Tracheal epithelial cell (primary cell): ENCODE data around the gene PKIB. TPM values are rescaled to one million over a fixed set of nuclear protein-coding genes. Genes with fewer than 3 reads are reported as not detected.

ENCODE experiments used
- total RNA-seq: library from RNA; depleted of rRNA; stranded (reverse); fragments of >200 nt; gene quantifications from 2 replicates; pipeline ENCODE4 v1.2.1, GENCODE V29; 2014

The PKIB gene
- 9.2 and 20.2 TPM in 2 replicates for total RNA-seq

GRCh38 chr6:122609881-122610689 lies at the start of gene PKIB:
Gene PKIB (plus strand): TSS chr6:122610405. CDS start chr6:122717795, 107,390 bp downstream.

Other genes with a start within 250 kb of the PKIB start
- gene HSF2, start 210.8 kb upstream of the PKIB start, total RNA-seq, result 11.3 and 16.0 TPM in 2 replicates
- 142 and 162 TPM in 2 replicates for gene SERINC1, start 138.6 kb upstream of the PKIB start, total RNA-seq
- gene FABP7, start 169.3 kb downstream of the PKIB start, total RNA-seq, result not detected in 2 replicates
- 6.3 and 7.7 TPM in 2 replicates for gene SMPDL3A, start 178.9 kb downstream of the PKIB start, total RNA-seq